Fibroblast of the aortic adventitia (primary cell): ENCODE results near the gene ZNF22. TPM values are rescaled to one million over a fixed set of nuclear protein-coding genes. Genes with fewer than 3 reads are reported as not detected.

Experiments
- DNase-seq: peaks from one replicate; pipeline ENCODE4 v3.0.0-alpha.2; 2010; ENCODE audit warnings: low read depth
- H3K4me3 ChIP-seq: 2 replicates; pipeline ENCODE4 v1.5.1; 2011; ENCODE audit warnings: low read depth, mild to moderate bottlenecking, control low read depth, low read length, moderate library complexity
- total RNA-seq: library from RNA; depleted of rRNA; stranded (reverse); fragments of >200 nt; gene quantifications from 2 replicates; pipeline ENCODE4 v1.2.3, GENCODE V29; 2012; ENCODE audit warnings: low replicate concordance
- TF ChIP-seq, protein P1 (sequence below): IDR thresholded peaks from 2 replicates; pipeline ENCODE4 v1.5.1; 2011; ENCODE audit warnings: mild to moderate bottlenecking, low read length, control low read depth, inconsistent platforms; ENCODE audit not compliant: insufficient read depth

The ZNF22 gene
- total RNA-seq, 1 donor = 16.6 TPM

DNA sequence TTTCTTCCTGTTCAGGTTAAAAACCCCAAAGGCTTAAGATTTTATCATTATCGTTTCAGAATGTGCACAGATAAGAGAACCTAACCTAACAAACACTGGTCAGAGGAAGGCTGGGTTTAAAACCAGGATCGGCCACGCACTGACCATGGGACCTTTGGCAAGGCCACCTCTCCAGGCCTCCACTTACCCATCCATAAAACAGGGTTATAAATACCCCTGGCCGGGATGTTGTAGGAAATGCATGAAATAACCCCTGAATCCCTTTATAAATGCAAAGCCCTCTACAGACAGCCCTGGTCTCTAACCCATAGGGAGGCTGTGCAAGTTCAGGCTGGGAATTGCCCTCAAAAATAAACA is 22.5 kb upstream of the ZNF22 start:
- TF ChIP-seq, protein P1, sequence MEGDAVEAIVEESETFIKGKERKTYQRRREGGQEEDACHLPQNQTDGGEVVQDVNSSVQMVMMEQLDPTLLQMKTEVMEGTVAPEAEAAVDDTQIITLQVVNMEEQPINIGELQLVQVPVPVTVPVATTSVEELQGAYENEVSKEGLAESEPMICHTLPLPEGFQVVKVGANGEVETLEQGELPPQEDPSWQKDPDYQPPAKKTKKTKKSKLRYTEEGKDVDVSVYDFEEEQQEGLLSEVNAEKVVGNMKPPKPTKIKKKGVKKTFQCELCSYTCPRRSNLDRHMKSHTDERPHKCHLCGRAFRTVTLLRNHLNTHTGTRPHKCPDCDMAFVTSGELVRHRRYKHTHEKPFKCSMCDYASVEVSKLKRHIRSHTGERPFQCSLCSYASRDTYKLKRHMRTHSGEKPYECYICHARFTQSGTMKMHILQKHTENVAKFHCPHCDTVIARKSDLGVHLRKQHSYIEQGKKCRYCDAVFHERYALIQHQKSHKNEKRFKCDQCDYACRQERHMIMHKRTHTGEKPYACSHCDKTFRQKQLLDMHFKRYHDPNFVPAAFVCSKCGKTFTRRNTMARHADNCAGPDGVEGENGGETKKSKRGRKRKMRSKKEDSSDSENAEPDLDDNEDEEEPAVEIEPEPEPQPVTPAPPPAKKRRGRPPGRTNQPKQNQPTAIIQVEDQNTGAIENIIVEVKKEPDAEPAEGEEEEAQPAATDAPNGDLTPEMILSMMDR = no peak
- no peak for DNase-seq
- H3K4me3 ChIP-seq = peak overlapping the region; percentile 82

DNA sequence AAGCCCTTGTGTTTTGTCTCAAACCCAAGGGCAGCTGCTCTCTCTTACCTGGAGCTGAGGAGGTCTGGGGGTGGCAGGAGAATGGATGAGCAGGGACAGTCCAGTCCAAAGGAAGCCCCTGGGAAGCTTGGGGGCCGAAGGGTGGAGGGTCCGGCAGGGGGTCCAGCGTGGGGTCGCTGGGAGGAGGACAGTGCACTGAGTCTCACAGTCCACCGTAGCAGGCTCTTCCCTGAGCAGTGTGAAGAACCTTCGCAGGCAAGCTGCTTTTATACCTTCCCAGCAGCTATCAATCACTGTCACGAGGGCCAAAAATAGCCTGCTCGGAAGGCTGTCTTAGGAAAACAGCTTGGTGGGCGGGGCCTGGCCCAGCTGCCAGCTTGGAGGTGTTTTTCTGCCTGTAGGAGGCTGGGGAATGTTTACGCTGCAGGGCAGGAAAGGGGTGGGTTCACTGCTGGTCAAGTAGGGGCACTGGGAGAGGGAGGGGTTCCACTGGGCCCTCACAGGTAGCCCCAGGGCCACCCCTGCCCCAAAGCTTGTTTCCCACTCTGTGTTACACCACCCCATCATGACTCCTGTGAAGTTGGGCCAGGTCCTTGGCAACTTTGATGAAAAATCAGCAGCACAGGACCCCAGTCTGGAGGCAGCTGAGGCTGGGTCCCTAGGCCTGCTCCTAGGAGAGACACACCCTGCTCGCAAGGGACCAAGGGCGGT is 22.0 kb upstream of the ZNF22 start, which contains the start of gene DEPP1:
Gene DEPP1 (minus strand): TSS at position 240 of the 711 bp plus-strand sequence. CDS start 779 bp downstream, outside the sequence.
- peak; percentile 97 for DNase-seq
- H3K4me3 ChIP-seq = peak within 1 kb of the TSS; percentile 82
- TF ChIP-seq, protein P1 = peak; percentile 37

DNA sequence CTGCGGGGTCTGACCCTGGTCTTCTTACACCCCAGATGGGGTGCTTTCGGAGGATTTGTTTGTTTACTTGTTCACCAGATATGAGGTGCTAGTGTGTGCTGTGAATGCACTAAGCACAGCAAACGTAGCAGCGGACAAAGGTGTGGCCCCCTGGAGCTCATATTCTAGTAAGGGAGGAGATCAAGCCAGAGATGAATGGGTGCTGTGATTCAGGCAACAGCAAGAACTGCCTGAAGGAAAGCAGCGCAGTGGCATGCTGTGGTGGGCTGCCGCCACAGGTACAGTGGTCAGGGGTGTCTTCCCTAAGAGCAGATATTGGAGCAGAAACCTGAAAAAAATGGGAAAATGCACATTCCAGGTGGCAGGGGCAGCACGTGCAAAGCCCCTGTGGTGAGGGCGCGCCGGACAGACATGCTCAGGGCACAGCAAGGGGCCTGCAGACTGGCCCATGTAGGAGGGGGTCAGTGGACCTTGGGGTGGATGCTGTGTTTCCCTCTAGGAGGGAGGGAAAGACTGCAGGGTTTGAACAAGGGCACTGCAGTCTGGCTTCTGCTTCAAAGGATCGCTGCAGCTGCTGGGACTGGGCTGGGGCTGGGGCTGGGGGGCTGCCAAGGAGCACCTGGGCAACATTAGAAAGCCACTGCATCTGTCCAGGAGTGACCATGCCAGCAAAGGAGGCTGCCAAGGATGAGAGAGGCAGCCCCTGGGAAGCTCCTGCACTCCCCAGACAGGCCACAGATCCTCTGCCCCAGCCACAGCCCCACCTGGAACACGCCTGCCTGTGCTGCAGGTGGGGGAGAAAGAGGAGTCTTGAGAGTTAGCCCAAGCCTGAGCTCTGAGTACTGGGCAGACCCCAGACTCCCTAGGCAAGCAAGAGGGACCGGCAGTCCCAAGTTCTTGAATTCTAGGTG is 21.2 kb upstream of the ZNF22 start:
- TF ChIP-seq, protein P1 = no peak
- no peak for DNase-seq
- H3K4me3 ChIP-seq = no peak overlapping the region

DNA sequence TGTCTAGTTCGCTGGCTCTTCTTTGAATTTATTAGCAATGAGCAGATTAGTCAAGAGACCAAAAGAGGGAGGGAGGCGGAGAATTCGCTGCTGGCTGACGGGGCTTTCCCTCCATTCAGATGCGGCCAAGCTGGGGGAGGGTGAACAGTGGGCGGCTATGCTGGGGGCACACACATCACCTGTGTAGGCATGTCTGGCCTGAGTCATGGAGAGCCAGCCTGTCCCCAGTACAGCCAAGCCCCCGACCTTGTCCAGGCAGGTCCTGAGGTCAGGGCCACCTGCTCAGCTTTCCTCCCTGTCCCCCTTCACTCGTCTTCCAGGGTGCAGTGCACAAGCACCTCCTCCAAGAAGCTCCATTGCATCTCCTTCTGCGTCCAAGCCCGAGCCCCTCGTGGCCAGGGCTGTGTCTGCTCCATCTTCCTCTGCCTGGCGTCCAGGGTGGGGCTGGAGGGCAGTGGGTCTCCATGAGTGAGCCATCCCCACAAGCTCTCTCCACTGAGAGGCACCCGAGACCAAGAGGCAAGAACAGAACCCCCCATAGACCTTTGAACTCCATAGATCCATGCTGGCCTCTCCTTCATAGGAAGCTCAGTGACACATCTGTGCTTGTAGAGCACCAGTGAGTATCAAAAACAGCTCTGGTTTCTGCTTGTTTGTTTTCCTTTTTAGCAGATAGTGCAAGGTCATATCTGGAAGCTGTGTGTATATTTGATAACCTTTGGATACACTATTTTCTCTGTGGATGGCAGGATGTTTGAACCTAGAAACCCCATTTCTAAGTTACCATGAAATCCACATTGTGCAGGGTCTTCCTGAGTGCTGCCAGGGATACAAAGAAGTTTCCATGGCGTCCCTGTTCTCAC is 20.2 kb upstream of the ZNF22 start:
- TF ChIP-seq, protein P1 = no peak
- no peak for DNase-seq
- no peak overlapping the region for H3K4me3 ChIP-seq

DNA sequence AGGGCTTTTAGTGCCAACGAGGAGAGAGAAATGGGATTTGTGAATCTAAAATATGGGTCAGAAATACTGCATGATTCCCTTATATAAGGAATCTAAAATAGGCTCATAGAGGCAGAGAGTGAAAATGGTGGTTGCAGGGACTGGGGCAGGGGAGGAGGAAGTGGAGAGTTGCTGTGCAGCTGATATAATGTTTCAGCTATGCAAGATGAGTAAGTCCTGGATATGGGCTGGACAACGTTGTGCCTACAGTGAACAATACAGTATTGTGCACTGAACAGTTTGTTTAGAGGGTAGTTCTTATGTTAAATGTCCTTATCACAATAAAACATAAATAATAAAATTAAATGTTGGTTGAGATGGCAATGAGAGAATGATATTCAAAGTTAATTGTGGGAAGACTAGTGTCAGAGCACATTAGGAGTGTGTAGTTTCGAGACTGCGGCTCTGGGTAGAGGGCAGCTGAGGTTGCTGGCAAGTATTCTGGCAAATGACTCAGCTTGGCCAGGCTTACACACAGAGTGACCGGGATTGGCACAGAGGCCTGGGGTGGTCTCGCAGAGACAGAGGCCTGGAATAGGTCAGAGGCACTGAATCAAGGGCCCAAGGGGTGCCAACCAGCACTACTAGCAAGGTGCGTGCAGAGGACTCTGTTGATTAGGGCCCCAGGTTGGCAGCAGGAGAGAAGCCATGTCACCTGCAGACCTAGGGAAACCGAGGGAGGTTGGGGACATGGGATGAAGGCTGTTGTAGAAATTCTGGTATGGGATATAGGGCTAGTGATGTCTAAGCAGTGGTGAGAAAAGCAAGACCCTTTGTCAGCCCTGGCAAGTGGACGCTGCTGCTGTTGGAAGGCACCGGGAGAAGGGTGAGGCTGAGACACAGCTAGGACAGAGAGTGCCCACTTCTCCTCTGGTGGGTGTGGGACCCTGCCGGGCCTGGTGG is 19.3 kb upstream of the ZNF22 start:
- TF ChIP-seq, protein P1 = no peak
- DNase-seq = peak; percentile 90
- H3K4me3 ChIP-seq = no peak overlapping the region

DNA sequence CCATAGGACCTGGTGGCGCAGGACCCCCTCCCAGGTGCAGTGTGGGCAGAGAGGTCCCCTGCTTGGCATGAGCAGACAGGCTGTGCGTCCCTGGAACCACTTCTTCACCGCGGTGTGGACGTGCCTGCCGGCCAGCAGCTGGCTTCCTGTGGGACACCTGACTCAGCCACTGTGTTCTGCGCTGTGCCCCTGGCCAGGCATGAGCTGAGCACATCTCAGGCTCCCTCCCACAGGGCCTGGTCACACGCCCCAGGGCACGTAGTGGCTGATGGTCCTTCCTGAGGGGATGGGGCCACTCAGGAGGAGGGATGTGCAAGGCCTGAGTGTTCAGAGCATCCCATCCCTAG is 18.6 kb upstream of the ZNF22 start:
- DNase-seq = no peak
- TF ChIP-seq, protein P1 = no peak
- no peak overlapping the region for H3K4me3 ChIP-seq
